Stomach (tissue), 9 donors: ENCODE data around the gene TNNC1. TPM values are rescaled to one million over a fixed set of nuclear protein-coding genes. Genes with fewer than 3 reads are reported as not detected.
A peak's percentile ranks its signal among the peaks of the same experiment; 100 is the strongest.

Experiments used
- DNase-seq, 2 donors: peaks; one replicate each; pipeline versions ENCODE4 v3.0.0 to v3.0.0-alpha.2; 2013 to 2019
- H3K27ac ChIP-seq, 5 donors: fragments of 200-600 bp in 4 of 5; sonication (generic) in 4 of 5; one replicate each; pipeline ENCODE4 v1.5.1; 2013 to 2019; ENCODE audit warnings: mild to moderate bottlenecking in 1 of 5, moderate library complexity in 1 of 5
- H3K27me3 ChIP-seq, 3 donors: fragments of 200-600 bp; sonication (generic); one replicate each; pipeline ENCODE4 v1.5.1; 2017 to 2019; ENCODE audit warnings: mixed run types in 1 of 3
- H3K36me3 ChIP-seq, 4 donors: fragments of 200-600 bp; sonication (generic); 1 replicate in 3 of 4; 2 replicates in 1 of 4; pipeline ENCODE4 v1.5.1; 2016 to 2019
- H3K4me1 ChIP-seq, 4 donors: fragments of 200-600 bp; sonication (generic); one replicate each; pipeline ENCODE4 v1.5.1; 2016 to 2019
- H3K4me3 ChIP-seq, 4 donors: fragments of 200-600 bp; sonication (generic) in 3 of 4; one replicate each; pipeline ENCODE4 v1.5.1; 2016 to 2019; ENCODE audit warnings: mild to moderate bottlenecking in 1 of 4
- H3K9me3 ChIP-seq, 4 donors: fragments of 200-600 bp; sonication (generic); one replicate each; pipeline ENCODE4 v1.5.1; 2016 to 2019
- EP300 ChIP-seq: sonication (generic); formaldehyde crosslinking; IDR thresholded peaks from one replicate; pipeline ENCODE4 v1.6.1; 2017; ENCODE audit warnings: antibody characterized with exemption
- POLR2A ChIP-seq, 4 donors: fragments of 450-650 bp; IDR thresholded peaks; one replicate each; pipeline ENCODE4 v1.6.1; 2016; ENCODE audit warnings: antibody characterized with exemption in 4 of 4, control low read depth in 2 of 4, mild to moderate bottlenecking in 1 of 4, moderate library complexity in 1 of 4
- POLR2AphosphoS5 ChIP-seq, 3 donors: sonication (generic); formaldehyde crosslinking; IDR thresholded peaks; one replicate each; pipeline ENCODE4 v1.6.1; 2016; ENCODE audit warnings: antibody characterized with exemption in 3 of 3
- WGBS, 5 donors: extraction: QIAGEN DNeasy Blood & Tissue Kit in 3 of 5; methylation state at CpG; one replicate each; pipeline versions ENCODE4 v1.1.5 to v1.1.7; 2013 to 2018; 5-methylcytosine and 5-hydroxymethylcytosine counted together
- intact Hi-C: fragments of 100-400 bp; cut with DNase I; formaldehyde crosslinking; loops from one replicate; pipeline ENCODE4 v1.15.1; 2023; ENCODE audit warnings: low total_unique reads
- polyA plus RNA-seq, 3 donors: library from polyadenylated mRNA; stranded (reverse); fragments of 200-250 nt; gene quantifications; one replicate each; pipeline ENCODE4 v1.2.3, GENCODE V29; 2013
- total RNA-seq, 5 donors: library from RNA; depleted of rRNA; stranded (reverse); fragments of >200 nt; gene quantifications; one replicate each; pipeline versions ENCODE4 v1.1.0 to v1.2.3, GENCODE V29; 2014 to 2016
- TF ChIP-seq, protein P1 (sequence below), 7 experiments: fragments of 450-650 bp in 4 of 7; fragments of 200-600 bp in 3 of 7; sonication (generic) in 3 of 7; IDR thresholded peaks; one replicate each; pipeline ENCODE4 v1.5.1; 2016 to 2019; ENCODE audit warnings: antibody characterized with exemption in 7 of 7, control low read depth in 2 of 7, mild to moderate bottlenecking in 1 of 7
- donor health status: healthy with polysubstance abuse.
- donor health status: Bipolar disorder and iron deficiency.
- donor health status: healthy.

TNNC1 gene
- total and polyA plus RNA-seq, 8 donors: 3.1 to 41.1 (median 6.5) TPM; not detected in 3

DNA sequence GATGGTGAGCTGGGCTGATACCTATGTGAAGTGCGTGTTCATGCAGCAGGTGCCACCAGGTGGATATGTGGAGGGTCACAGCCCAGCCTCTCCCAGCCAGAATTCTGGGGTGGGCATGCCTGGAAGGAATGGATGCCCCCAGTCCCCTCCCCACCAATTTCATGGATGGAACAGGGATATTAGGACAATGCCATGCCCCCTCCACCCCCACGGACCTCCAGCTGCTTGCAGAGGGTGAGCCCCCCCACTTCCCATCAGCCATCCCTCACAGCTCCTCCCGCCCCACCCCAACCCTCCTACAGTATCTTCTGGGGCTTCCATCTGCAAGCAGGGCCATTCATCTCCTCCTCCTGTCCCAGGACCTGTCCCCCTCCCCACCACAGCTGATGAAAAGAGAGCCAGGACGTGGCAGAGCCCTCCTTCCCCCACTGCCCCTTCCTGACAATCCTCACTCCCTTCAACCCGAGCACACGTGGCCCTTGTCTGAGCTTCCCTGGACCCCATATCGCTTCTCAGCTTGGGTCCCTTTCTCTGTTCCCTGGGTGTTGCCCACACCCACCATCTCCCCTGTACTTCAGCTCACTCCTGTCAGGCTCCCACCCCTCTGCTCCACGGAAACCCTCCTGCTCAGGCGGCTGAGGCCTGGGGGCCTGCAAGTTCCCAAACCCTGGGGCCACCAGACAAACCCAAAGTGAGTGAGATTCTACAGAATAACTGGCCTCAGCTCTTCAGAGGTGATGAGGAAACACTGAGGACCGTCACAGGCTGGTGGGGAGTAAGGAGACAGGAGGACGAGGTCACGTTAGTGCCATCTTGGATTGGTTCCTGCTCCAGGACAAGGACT lies 6.1 kb downstream of the TNNC1 start:
- no peaks in the 10 kb centered on the region for H3K27me3 ChIP-seq
- no peak overlapping the region for H3K4me3 ChIP-seq
- peak in 1 of 2 donors; percentile 5 for DNase-seq
- H3K9me3 ChIP-seq: no peaks in the 10 kb centered on the region
- intact Hi-C loops: no loop called here
- peaks cover 4 to 35% (median 24%) of the 10 kb centered on the region in 4 donors for H3K4me1 ChIP-seq
- TF ChIP-seq POLR2A (IDR thresholded peaks at IDR 0.05) (no peak), EP300 (no peak), POLR2AphosphoS5 (IDR thresholded peaks at IDR 0.05) (no peak)
- TF ChIP-seq, protein P1, sequence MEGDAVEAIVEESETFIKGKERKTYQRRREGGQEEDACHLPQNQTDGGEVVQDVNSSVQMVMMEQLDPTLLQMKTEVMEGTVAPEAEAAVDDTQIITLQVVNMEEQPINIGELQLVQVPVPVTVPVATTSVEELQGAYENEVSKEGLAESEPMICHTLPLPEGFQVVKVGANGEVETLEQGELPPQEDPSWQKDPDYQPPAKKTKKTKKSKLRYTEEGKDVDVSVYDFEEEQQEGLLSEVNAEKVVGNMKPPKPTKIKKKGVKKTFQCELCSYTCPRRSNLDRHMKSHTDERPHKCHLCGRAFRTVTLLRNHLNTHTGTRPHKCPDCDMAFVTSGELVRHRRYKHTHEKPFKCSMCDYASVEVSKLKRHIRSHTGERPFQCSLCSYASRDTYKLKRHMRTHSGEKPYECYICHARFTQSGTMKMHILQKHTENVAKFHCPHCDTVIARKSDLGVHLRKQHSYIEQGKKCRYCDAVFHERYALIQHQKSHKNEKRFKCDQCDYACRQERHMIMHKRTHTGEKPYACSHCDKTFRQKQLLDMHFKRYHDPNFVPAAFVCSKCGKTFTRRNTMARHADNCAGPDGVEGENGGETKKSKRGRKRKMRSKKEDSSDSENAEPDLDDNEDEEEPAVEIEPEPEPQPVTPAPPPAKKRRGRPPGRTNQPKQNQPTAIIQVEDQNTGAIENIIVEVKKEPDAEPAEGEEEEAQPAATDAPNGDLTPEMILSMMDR (IDR thresholded peaks at IDR 0.05): no peak
- H3K27ac ChIP-seq: no peak overlapping the region
- 77 to 83% (median 78%) methylated on average over 12 of the region's 12 CpGs for WGBS, 5 donors
- H3K36me3 ChIP-seq: no peaks in the 10 kb centered on the region

DNA sequence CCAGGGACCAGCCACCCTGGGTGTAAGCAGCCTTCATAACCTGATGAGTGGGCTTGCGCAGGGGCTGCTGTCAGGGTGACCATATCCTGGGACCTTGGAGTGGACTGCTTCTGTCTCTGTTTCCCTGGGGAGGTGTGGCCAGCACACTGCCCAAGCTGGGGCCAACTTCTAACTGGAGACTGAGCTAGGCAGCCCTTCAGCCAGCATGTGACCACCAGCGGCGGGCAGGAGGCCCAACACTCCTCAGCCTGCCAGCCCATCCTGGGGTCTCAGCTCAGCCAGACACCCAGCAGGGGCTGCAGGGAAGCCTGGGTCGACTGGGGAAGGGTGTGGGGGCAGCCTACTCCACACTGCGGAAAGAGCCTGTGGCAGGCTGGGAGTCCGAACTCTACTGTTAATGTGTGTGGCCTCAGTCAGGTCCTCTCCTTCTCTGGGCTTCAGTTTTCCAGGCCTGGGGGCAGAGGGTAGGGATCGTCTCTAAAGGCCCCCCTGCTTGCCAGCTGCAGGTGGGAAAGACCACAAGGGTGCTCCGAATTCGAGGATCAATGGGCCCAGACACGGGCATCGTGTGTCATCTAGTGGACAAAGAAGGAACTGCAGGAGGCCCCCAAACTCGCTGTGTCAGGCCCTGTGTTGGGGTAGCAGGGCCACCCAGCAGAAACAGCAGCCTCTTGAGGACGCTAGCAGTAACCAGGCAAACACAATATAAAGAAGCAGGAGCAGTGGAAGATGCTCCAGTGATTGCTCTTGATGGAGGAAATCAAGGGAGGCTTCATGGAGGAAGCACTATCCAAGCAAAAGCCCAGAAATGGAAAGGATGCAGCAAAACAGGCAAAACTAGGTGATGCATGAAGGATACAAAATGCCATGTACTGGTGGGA lies 7.0 kb downstream of the TNNC1 start:
- TF ChIP-seq POLR2AphosphoS5 (IDR thresholded peaks at IDR 0.05) (peak in 1 of 3 donors; percentile 20), EP300 (no peak), POLR2A (IDR thresholded peaks at IDR 0.05) (no peak)
- TF ChIP-seq, protein P1 (IDR thresholded peaks at IDR 0.05): peak in 6 of 7 experiments; percentile 78 to 100 (median 100)
- H3K27me3 ChIP-seq: no peaks in the 10 kb centered on the region
- DNase-seq: peak; percentile 70 to 80
- H3K36me3 ChIP-seq: no peaks in the 10 kb centered on the region
- WGBS, 5 donors: 2 to 37% (median 36%) methylated on average over 7 to 13 of the region's 13 CpGs
- H3K4me3 ChIP-seq: no peak overlapping the region
- peaks cover 4 to 33% (median 22%) of the 10 kb centered on the region in 4 donors for H3K4me1 ChIP-seq
- intact Hi-C loops: no loop called here
- no peak overlapping the region for H3K27ac ChIP-seq
- no peaks in the 10 kb centered on the region for H3K9me3 ChIP-seq

DNA sequence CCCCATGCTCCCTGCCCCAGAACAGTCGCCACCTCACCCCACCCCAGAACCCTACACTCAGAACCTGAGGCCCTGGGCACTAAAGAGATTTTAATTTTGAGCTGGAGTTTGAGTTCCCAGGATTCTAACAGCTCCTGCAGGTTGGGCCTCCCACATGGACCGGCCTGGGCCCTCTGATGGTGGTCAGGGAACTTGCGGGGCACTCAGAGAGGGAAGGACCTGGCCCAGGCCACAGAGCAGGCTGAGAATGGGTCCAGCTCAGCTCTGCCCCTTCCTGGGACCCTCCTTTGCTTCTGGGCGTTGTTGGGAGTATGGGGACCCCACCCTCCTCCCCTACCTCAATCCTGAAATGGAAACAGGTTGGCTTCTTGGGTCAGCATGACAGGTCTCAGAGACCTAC lies 7.8 kb downstream of the TNNC1 start:
- Histone ChIP-seq H3K9me3 (no peaks in the 10 kb centered on the region), H3K36me3 (no peaks in the 10 kb centered on the region), H3K4me3 (no peak overlapping the region), H3K27me3 (no peaks in the 10 kb centered on the region), H3K4me1 (peaks cover 4 to 33% (median 22%) of the 10 kb centered on the region in 4 donors), H3K27ac (no peak overlapping the region)
- intact Hi-C loops: no loop called here
- peak in 1 of 2 donors; percentile 2 for DNase-seq
- TF ChIP-seq POLR2AphosphoS5 (IDR thresholded peaks at IDR 0.05) (no peak), EP300 (no peak), POLR2A (IDR thresholded peaks at IDR 0.05) (no peak)
- TF ChIP-seq, protein P1 (IDR thresholded peaks at IDR 0.05): no peak
- WGBS, 5 donors: 79 to 100% (median 87%) methylated on average over 2 to 4 of the region's 4 CpGs
